Adipocyte (in vitro differentiated cells): ENCODE results near the gene POU5F1.
"Not testable (repeated sequence)": the region's sequence is repeated elsewhere in the genome, so short reads cannot be mapped to it uniquely, and the experiment has no call there.

Experiments used
- DNase-seq: peaks from one replicate; pipeline ENCODE4 v3.0.0-alpha.2; 2015; ENCODE audit warnings: low read depth
- H3K27me3 ChIP-seq: replicated peaks from 2 replicates; pipeline ENCODE4 v1.7.0; 2013; ENCODE audit warnings: mild to moderate bottlenecking, low read length, moderate library complexity; ENCODE audit not compliant: control insufficient read depth, insufficient read depth
- H3K36me3 ChIP-seq: 2 replicates; pipeline ENCODE4 v1.7.0; 2013; ENCODE audit warnings: low read length, mild to moderate bottlenecking, moderate library complexity; ENCODE audit not compliant: control insufficient read depth, insufficient read depth, severe bottlenecking
- H3K4me1 ChIP-seq: 2 replicates; pipeline ENCODE4 v1.7.0; 2013; ENCODE audit warnings: mild to moderate bottlenecking, low read length, moderate library complexity; ENCODE audit not compliant: control insufficient read depth, insufficient read depth
- H3K4me3 ChIP-seq: 2 replicates; pipeline ENCODE4 v1.7.0; 2013; ENCODE audit warnings: mild to moderate bottlenecking, low read length, moderate library complexity
- H3K9ac ChIP-seq: 2 replicates; pipeline ENCODE4 v1.7.0; 2013; ENCODE audit warnings: mild to moderate bottlenecking, low read length, moderate library complexity
- H3K9me3 ChIP-seq: 2 replicates; pipeline ENCODE4 v1.7.0; 2013; ENCODE audit warnings: mild to moderate bottlenecking, low read length, moderate library complexity; ENCODE audit not compliant: control insufficient read depth

The POU5F1 gene

GRCh38 chr6:31187780-31188194 lies 17.3 kb upstream of the POU5F1 start:
- H3K4me1 ChIP-seq = peaks cover 4% of the 10 kb centered on the region
- DNase-seq = no peak
- H3K27me3 ChIP-seq = no peaks in the 10 kb centered on the region
- no peak overlapping the region for H3K4me3 ChIP-seq
- no peaks in the 10 kb centered on the region for H3K36me3 ChIP-seq
- H3K9me3 ChIP-seq = no peaks in the 10 kb centered on the region
- no peak overlapping the region for H3K9ac ChIP-seq

DNA sequence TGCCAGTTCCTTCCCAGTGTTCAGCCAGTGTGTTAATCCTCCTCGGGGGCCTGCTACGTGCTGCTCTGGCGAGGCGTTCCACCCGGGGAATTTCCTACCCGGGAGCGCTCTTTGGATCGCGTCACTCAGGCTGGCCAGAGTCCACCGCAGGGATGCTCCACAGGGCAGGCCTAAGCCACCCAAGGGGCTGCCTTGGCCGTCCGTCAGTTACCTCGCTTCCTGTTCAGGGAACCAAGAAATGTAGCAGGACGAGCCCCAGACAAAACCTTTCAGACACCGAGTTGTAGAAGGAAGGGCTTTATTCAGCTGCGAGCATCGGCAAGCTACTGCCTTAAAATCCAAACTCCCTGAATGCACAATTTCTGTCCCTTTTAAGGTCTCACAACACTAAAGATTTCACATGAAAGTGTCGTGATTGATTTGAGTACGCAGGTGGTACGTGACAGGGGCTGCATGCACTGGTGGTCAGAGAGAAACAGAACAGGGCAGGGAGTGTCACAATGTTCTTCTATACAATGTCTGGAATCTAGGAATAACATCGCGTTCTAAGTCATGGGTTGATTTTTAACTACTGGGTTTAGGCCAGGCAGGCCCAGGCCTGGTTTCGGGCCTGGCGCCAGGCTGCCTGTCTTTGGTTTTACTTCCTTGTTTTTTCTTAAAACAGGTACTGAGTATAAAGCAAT lies 15.7 kb upstream of the POU5F1 start:
- peaks cover 4% of the 10 kb centered on the region for H3K4me1 ChIP-seq
- peak overlapping the region; percentile 70 for H3K4me3 ChIP-seq
- no peaks in the 10 kb centered on the region for H3K36me3 ChIP-seq
- no peaks in the 10 kb centered on the region for H3K27me3 ChIP-seq
- no peaks in the 10 kb centered on the region for H3K9me3 ChIP-seq
- H3K9ac ChIP-seq = peak overlapping the region; percentile 76
- no peak for DNase-seq

GRCh38 chr6:31185695-31186051 lies 15.2 kb upstream of the POU5F1 start:
- not testable (repeated sequence) for DNase-seq, H3K27me3 ChIP-seq, H3K4me1 ChIP-seq, H3K36me3 ChIP-seq, H3K9me3 ChIP-seq
- Histone ChIP-seq H3K9ac (peak overlapping the region; percentile 76), H3K4me3 (peak overlapping the region; percentile 70)

GRCh38 chr6:31183859-31184258 lies 13.4 kb upstream of the POU5F1 start:
- not testable (repeated sequence) for H3K4me3 ChIP-seq, DNase-seq, H3K27me3 ChIP-seq, H3K9ac ChIP-seq, H3K4me1 ChIP-seq, H3K36me3 ChIP-seq, H3K9me3 ChIP-seq

- not testable (repeated sequence) for H3K9me3 ChIP-seq, H3K27me3 ChIP-seq, H3K36me3 ChIP-seq, DNase-seq, H3K4me1 ChIP-seq, H3K9ac ChIP-seq, H3K4me3 ChIP-seq
Measured at GRCh38 chr6:31183287-31183686, 12.8 kb upstream of the POU5F1 start.

DNA sequence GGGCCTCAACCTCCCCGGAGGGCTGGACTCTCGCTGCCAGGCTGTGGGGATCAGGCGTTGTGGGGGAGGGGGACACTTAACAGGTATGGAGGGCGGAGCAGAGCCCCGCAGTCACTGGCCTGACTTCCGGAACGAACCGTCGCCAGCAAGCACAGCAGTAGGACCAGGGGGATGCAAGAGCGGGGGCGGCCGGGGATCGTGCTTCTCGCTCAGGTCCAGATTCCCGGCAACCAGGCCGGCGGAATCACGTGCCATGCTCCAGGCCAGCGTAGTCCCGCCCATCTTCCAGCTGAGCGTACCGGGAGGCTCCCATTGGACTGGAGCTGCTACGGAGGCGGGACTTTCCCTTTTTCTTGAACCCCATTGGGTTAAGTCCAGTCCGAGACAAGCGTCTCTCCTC lies 10.0 kb upstream of the POU5F1 start:
- no peaks in the 10 kb centered on the region for H3K9me3 ChIP-seq
- H3K4me3 ChIP-seq = peak overlapping the region; percentile 84
- H3K4me1 ChIP-seq = peaks cover 9% of the 10 kb centered on the region
- no peaks in the 10 kb centered on the region for H3K36me3 ChIP-seq
- DNase-seq = no peak
- no peaks in the 10 kb centered on the region for H3K27me3 ChIP-seq
- peak overlapping the region; percentile 82 for H3K9ac ChIP-seq

- DNase-seq = no peak
- peak overlapping the region; percentile 82 for H3K9ac ChIP-seq
- no peaks in the 10 kb centered on the region for H3K36me3 ChIP-seq
- no peaks in the 10 kb centered on the region for H3K27me3 ChIP-seq
- no peaks in the 10 kb centered on the region for H3K9me3 ChIP-seq
- peak overlapping the region; percentile 84 for H3K4me3 ChIP-seq
- H3K4me1 ChIP-seq = peaks cover 12% of the 10 kb centered on the region
Measured at GRCh38 chr6:31179896-31180295, 9.4 kb upstream of the POU5F1 start.

DNA sequence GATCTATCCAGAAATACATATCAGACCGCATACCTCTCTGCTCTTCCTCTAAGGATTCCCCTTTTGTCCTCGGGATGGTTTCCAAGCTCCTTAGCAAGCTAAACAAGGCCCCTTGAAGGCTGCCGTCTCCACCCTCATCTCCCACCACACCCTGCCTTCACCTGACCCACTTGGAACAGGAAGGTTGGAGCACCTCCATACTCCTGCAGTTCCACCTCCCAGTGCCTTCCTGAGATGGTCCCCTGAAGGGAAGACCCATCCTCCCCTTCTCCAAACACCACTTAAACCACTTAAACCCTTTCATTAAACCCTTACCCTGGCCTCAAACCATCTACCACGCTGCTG lies 8.5 kb upstream of the POU5F1 start:
- H3K4me3 ChIP-seq = no peak overlapping the region
- no peaks in the 10 kb centered on the region for H3K27me3 ChIP-seq
- H3K36me3 ChIP-seq = no peaks in the 10 kb centered on the region
- H3K4me1 ChIP-seq = peaks cover 12% of the 10 kb centered on the region
- H3K9me3 ChIP-seq = no peaks in the 10 kb centered on the region
- no peak for DNase-seq
- H3K9ac ChIP-seq = no peak overlapping the region

DNA sequence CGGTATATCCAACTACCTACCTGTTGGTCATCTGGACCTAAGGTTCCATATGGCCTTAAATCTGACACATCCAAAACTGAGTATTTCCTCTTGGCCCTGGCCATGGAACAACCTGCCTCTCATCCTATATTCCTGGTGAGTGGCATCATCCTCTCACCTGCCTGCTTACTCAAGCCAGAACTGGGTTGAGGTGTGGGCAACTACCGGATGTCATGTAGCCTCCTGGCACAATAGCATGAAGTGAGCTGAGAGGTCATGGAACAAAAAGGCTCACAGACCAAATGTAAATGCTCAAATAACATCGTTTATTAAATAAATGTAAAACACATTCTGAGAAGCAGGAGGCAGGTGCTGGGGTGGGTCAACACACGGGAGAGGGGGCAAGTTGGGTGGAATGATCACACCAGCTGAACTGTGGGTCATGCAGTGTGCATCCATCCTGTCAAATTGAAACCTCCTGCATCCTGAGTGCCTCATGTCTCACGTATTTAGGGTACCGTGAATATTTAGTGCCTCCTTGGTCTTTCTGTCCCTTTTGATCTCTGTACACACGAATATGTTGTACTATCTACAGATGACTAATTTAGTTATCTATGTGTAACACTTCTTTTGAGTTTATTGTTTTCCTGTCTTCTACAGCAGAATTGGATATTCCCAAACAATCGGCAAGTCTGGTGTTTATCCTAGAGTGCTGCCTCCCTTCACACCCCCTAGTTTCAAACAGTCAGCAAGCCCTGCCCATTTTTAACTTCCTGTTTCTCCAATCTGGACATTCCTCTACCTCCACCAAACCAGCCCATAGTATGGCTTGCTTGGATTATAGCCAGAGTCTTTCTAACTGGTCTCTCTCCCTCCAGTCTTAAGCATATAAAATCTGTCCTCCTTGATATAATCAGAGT lies 7.9 kb upstream of the POU5F1 start:
- H3K4me1 ChIP-seq = peaks cover 12% of the 10 kb centered on the region
- DNase-seq = no peak

DNA sequence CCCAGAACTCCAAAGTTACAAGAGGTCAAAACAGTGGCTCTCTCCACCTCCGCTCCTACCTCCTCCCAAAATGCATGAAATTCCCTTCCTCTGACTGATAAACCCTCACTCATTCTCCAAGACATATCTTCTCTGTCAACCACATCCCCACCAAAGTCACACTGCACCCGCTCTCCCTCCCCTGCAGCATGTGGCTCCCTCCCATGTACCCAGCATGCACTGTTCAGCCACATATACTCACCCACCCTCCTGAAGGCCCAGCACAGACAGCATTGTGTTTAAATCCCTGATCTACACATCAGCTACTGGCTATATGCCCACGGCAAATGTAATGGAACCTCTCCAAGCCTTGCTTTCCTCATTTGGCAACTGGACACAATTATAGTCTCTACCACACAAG lies 5.5 kb upstream of the POU5F1 start:
- no peaks in the 10 kb centered on the region for H3K36me3 ChIP-seq
- DNase-seq = peak; percentile 28
- no peaks in the 10 kb centered on the region for H3K27me3 ChIP-seq
- no peak overlapping the region for H3K9ac ChIP-seq
- H3K4me3 ChIP-seq = no peak overlapping the region
- H3K9me3 ChIP-seq = no peaks in the 10 kb centered on the region
- peaks cover 12% of the 10 kb centered on the region for H3K4me1 ChIP-seq

More for the DNA sequence above, 7.9 kb upstream of the POU5F1 start:
- Histone ChIP-seq H3K4me3 (no peak overlapping the region), H3K36me3 (no peaks in the 10 kb centered on the region), H3K27me3 (no peaks in the 10 kb centered on the region), H3K9ac (no peak overlapping the region), H3K9me3 (no peaks in the 10 kb centered on the region)

DNA sequence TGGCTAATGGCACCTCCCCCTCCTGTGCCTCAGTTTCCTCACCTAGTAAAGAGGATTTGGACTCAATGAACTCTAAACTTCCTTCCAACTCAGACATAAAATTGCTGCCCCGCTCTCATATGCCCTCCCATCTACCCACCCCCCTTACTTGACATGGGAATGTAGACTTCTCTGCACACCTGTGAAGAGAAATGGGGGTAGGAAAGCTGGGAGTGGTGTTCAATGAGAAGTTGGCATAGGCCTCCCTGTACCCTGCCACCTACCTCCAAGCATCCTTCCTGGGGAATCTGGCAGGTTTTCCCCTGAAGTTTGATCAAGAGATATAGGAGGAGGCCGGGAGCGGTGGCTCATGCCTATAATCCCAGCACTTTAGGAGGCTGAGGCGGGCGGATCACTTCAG lies 3.9 kb upstream of the POU5F1 start:
- DNase-seq = no peak
- no peaks in the 10 kb centered on the region for H3K27me3 ChIP-seq
- H3K9ac ChIP-seq = no peak overlapping the region
- H3K36me3 ChIP-seq = no peaks in the 10 kb centered on the region
- peaks cover 12% of the 10 kb centered on the region for H3K4me1 ChIP-seq
- no peak overlapping the region for H3K4me3 ChIP-seq
- no peaks in the 10 kb centered on the region for H3K9me3 ChIP-seq
